ENCODE data around the gene BROX. TPM values are rescaled to one million over a fixed set of nuclear protein-coding genes. Genes with fewer than 3 reads are reported as not detected.
"Not testable (repeated sequence)": the region's sequence is repeated elsewhere in the genome, so short reads cannot be mapped to it uniquely, and the experiment has no call there.

The BROX gene
- total RNA-seq, 1 donor from 2014 or later, result 32.0 TPM

GRCh38 chr1:222730866-222731265 lies 18.5 kb downstream of the BROX start:
- DNase-seq (ENCODE audit: low read depth, low spot score), result no peak

DNA sequence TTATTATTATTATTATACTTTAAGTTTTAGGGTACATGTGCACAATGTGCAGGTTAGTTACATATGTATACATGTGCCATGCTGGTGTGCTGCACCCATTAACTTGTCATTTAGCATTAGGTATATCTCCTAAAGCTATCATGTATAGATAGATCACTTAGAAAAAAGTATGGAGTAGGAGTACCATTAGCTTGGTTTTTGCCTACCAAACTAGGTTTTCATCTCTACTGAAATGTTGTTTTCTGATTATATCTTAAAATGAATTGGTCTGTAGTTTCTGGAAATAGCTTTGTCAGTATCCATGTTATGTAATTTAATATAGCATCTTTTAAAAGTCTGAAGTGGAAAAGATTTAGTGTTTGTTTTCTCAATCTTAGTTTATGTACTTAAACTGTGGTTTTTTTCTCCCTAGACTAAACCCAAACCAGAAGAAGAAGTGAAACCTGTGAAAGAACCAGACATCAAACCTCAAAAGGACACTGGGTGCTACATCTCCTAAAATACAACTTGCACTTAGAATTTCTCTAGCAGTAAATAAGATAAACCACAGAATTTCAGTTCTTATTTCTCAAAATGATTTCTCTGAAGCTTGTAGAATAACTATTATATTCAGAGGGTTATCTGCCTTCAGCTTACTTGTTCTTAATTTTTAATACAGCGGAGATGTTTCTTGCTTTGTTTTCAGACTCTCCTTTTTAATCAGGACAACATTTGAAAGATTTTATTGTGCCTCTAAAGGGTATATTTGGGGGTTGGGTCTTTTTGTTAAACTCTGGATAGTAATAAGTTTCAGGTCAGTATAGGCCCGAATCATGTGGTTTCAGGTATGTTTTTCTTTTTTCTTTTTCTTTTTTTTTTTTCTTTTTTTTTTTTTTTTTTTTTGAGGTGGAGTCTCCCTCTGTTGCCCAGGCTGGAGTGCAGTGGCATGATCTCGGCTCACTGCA lies 20.1 kb downstream of the BROX start:
- no peak for DNase-seq (ENCODE audit: low read depth, low spot score)

DNA sequence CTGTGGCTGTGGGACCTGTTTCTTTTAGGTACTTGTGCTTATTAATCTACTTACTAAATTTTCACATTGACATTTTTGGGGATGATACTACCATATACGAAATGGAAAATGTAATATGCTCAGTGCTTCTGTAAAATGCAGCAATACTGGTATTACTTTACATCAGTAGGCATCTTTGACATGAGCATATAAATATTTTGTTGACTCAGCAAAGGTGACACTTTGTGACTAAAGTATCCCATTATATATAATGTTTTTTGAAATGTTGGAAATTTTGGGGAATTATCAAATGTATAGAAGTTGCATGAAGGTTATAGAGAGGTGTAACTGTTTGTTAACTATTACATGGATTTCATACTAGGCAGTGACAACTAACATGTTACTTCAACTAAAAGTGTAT lies 22.4 kb downstream of the BROX start:
- DNase-seq (ENCODE audit: low read depth, low spot score), result no peak

DNA sequence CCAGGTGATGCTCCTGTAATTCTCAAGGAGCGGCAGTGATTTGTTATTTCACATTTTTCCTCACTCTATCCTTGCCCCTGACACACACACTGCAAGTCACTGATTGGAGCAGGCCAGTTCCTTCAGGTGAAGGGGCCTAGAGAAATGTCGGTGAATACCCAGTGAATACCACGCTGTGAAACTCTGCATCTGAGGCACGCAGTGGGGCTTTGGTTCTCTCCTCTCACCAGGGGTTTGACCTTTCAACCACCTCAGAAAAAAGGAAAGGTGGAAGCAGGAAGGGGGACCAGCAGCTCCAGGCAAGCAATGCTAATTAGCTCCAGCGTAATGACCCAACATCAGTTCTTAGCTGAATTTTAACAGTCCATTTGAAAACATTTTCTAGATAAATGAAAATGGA lies 24.1 kb downstream of the BROX start:
- DNase-seq (ENCODE audit: low read depth, low spot score), result no peak

GRCh38 chr1:222736972-222737371 lies 24.6 kb downstream of the BROX start, which contains the start of gene FAM177B:
Gene FAM177B, plus strand, starts transcription at chr1:222737202. Its CDS starts 9,344 bp downstream, at chr1:222746546.
- DNase-seq (ENCODE audit: low read depth, low spot score), result no peak

- no peak for DNase-seq (ENCODE audit: low read depth, low spot score)
These were observed 27.1 kb downstream of the BROX start for GRCh38 chr1:222739465-222739864.

DNA sequence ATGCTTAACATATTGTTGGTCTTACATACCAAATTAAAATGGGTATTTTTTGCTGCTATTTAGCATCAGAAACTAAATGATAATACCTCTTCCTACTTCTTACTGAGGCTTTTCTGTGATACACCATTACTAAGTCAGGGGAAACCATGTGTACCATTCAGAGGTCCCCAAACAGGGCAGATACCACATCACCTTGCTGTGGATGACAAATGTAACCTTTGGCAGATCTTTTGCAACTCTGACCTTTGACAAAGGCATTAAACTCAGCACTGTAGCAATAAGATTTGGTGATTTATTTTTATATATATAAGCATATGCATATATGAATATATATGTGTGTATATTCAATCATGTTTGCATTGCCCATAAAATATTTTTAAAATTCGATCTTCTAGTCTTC lies 27.6 kb downstream of the BROX start:
- no peak for DNase-seq (ENCODE audit: low read depth, low spot score)

GRCh38 chr1:222741630-222742457 lies 29.5 kb downstream of the BROX start:
- DNase-seq (ENCODE audit: low read depth, low spot score), result not testable (repeated sequence)

- no peak for DNase-seq (ENCODE audit: low read depth, low spot score)
These were observed 37.6 kb downstream of the BROX start for GRCh38 chr1:222749927-222750326.

GRCh38 chr1:222750651-222751050 lies 38.3 kb downstream of the BROX start:
- DNase-seq (ENCODE audit: low read depth, low spot score), result no peak

DNA sequence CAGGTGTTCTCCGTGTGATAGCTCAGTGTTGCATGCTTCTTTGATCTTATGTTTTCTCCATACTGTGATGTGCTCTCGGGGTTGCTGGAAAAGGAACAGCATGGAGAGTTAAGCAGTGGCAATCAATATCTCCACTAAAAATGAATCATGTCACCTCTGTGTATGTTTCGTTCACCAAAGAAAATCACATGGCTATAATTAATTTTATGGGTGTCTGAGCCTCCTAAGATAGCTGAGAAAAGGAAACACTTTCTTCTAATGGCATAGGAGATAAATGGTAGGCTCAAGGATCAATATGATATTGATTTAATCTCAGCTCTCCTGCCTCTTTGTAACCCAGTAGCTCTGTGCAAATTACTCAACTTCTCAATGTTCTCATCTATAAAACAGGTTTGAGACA lies 38.9 kb downstream of the BROX start:
- DNase-seq (ENCODE audit: low read depth, low spot score), result no peak

GRCh38 chr1:222754366-222755139 lies 42.2 kb downstream of the BROX start:
- peak; percentile 13 for DNase-seq (ENCODE audit: low read depth, low spot score)

DNA sequence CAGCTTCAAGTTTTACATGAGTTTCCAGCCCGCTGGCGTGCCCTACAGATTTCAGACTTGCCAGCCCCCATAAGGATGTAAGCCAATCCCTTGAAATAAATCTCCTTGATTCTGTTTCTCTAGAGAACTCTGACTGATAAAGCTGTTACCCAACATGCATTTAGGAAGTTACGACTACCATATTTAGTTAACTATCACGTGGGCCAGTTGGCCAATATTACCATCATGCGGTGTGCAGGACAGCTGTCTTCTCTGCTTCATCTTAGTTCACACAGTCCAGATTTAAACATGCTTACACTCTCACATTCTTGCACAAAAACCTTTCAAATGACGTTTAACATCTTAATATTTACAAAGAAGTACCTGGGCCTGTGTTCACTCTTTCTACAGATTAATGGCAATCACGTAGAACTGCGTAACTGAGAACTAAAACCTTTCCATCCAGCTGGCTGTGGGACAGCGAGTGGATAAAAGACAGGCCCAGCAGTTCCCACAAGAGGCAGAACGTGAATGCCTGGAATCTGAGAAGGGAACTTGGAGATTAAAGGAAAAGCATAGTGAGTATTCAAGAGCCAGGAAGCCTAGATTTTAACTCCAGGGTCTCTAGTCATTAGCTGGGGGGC lies 45.4 kb downstream of the BROX start:
- no peak for DNase-seq (ENCODE audit: low read depth, low spot score)

DNA sequence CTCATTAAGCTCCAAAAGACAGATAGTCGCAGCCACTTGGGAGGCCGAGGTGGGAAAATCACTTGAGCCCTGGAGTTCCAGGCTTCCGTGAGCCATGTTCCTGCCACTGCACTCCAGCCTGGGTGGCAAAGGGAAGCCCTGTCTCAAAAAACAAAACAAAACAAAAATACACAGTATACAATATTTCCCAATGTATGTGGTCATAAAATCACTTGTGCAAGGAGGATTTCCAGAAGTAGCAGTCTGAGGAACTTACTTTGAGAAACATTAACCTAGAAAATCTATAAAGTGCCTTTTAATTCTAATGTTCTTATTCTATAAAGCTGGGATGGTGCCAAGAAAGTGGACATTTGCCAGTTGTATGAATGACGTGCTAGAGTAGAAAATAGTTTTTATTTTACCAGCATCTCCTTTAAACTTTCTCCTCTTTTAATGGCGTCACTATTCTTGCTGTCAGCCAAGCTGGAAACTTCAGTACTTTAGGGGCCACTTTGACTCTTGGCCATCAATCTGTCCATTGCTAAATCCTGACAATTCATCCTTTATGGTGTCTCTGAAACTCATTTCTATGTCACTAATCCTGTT lies 47.2 kb downstream of the BROX start:
- no peak for DNase-seq (ENCODE audit: low read depth, low spot score)

GRCh38 chr1:222761083-222761482 lies 48.7 kb downstream of the BROX start:
- DNase-seq (ENCODE audit: low read depth, low spot score), result no peak

- DNase-seq (ENCODE audit: low read depth, low spot score), result not testable (repeated sequence)
These were observed 49.8 kb downstream of the BROX start for GRCh38 chr1:222762178-222762577.

- no peak for DNase-seq (ENCODE audit: low read depth, low spot score)
These were observed 54.8 kb downstream of the BROX start for GRCh38 chr1:222767152-222767571.

GRCh38 chr1:222768592-222768991 lies 56.2 kb downstream of the BROX start:
- no peak for DNase-seq (ENCODE audit: low read depth, low spot score)

- DNase-seq (ENCODE audit: low read depth, low spot score), result no peak
These were observed 56.8 kb downstream of the BROX start for GRCh38 chr1:222769181-222769580.

DNA sequence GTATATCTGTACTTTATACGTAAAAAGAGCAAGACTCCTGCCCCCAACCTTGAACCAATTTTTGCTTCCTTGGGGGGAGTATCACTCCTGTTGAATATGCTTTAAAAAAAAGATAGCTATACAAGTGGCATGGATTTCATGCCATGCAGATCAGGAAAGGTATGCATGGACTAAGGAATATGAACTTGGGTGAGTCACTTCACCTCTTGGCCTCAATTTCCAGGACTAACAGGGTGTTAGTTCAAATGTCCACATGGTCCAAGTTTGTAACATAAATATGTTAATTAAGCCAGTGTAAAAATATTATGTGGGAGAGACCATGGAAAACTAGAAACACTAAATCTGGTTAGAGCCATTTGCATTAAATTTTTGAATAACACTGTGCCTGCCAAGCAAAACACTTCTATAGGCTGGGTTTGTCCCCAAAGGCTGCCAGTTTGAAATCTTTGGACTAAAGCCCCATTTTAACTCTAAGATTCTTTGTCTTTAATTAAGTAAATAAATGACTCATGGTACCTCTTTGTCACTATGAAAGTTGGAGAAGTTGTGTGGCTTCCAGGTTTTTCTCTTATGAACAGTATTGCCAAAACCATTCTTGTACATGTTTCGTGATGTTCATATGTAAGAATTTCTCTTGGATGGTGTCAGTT lies 57.7 kb downstream of the BROX start:
- no peak for DNase-seq (ENCODE audit: low read depth, low spot score)

Data from pulmonary artery endothelial cell (primary cell).